Measurements from ENCODE around the gene UBAP2L. TPM values are rescaled to one million over a fixed set of nuclear protein-coding genes. Genes with fewer than 3 reads are reported as not detected.

Gene UBAP2L
- polyA plus RNA-seq, 1 donor (not counting 4 experiments of a cell fraction or from before 2014, with no cell fraction given), result 198 TPM

DNA sequence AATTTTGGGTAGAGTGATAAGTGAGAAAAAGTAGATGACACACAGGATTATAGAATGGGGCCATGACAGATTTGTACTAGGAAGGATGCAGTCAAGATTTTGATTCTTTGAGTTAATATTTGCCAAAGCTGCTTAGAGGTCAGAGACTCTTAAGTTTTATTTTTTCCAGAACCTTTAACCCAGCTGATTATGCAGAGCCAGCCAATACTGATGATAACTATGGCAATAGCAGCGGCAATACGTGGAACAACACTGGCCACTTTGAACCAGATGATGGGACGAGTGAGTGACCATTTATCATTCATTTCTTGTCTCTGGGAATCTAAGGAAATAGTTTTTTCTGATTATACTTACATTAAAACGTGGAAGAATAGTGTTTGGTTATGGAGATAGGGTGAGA is 16.1 kb downstream of the UBAP2L start:
- H3K36me3 ChIP-seq (ENCODE audit: control insufficient read depth in 2 of 2, extremely low read depth in 1 of 2, insufficient read depth in 2 of 2, low read length in 2 of 2), result peaks cover 17 to 30% of the 10 kb centered on the region in 2 experiments
- H2AFZ ChIP-seq (ENCODE audit: control insufficient read depth, low read length), result no peak overlapping the region
- H3K9me1 ChIP-seq (ENCODE audit: control insufficient read depth, extremely low read depth, insufficient read depth, low read length), result no peaks in the 10 kb centered on the region
- dilution Hi-C loops (cut with MboI; ENCODE audit: extremely low pct_ligation_motif_present, low sequenced_read_pairs), result no loop called here
- no peak overlapping the region for H3K27ac ChIP-seq (ENCODE audit: control insufficient read depth, insufficient read depth, low read length)
- H3K4me1 ChIP-seq (ENCODE audit: control insufficient read depth, extremely low read depth, insufficient read depth, low read length), result no peaks in the 10 kb centered on the region
- no peak overlapping the region for H3K4me2 ChIP-seq (ENCODE audit: control insufficient read depth, extremely low read depth, insufficient read depth, low read depth, low read length)
- no peak overlapping the region for H3K9ac ChIP-seq (ENCODE audit: control insufficient read depth, extremely low read depth, insufficient read depth, low read length)
- peaks cover 53% of the 10 kb centered on the region for H3K79me2 ChIP-seq (ENCODE audit: control insufficient read depth, insufficient read depth, low read length)
- no peaks in the 10 kb centered on the region for H3K27me3 ChIP-seq (ENCODE audit: control insufficient read depth, extremely low read depth, insufficient read depth, low read length)
- TF ChIP-seq, protein P1, sequence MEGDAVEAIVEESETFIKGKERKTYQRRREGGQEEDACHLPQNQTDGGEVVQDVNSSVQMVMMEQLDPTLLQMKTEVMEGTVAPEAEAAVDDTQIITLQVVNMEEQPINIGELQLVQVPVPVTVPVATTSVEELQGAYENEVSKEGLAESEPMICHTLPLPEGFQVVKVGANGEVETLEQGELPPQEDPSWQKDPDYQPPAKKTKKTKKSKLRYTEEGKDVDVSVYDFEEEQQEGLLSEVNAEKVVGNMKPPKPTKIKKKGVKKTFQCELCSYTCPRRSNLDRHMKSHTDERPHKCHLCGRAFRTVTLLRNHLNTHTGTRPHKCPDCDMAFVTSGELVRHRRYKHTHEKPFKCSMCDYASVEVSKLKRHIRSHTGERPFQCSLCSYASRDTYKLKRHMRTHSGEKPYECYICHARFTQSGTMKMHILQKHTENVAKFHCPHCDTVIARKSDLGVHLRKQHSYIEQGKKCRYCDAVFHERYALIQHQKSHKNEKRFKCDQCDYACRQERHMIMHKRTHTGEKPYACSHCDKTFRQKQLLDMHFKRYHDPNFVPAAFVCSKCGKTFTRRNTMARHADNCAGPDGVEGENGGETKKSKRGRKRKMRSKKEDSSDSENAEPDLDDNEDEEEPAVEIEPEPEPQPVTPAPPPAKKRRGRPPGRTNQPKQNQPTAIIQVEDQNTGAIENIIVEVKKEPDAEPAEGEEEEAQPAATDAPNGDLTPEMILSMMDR (optimal IDR thresholded peaks at IDR 0.05 in 1 of 3, IDR thresholded peaks at IDR 0.05 in 1 of 3, conservative IDR thresholded peaks at IDR 0.05 in 1 of 3; ENCODE audit: extremely low read depth in 1 of 3, insufficient read depth in 2 of 3, low read length in 3 of 3), result no peak
- TF ChIP-seq EZH2 (IDR thresholded peaks at IDR 0.05; ENCODE audit: low read length), result no peak
- no peaks in the 10 kb centered on the region for H4K20me1 ChIP-seq (ENCODE audit: control insufficient read depth, extremely low read depth, insufficient read depth, low read length)
- no peak overlapping the region for H3K4me3 ChIP-seq (ENCODE audit: control insufficient read depth in 2 of 3, extremely low read depth in 1 of 3, insufficient read depth in 2 of 3, low read depth in 1 of 3, low read length in 3 of 3)
- DNase-seq (ENCODE audit: low read depth, low spot score) (no peak), FAIRE-seq (no peak)
- H3K9me3 ChIP-seq (ENCODE audit: control insufficient read depth, low read depth, low read length), result no peaks in the 10 kb centered on the region

DNA sequence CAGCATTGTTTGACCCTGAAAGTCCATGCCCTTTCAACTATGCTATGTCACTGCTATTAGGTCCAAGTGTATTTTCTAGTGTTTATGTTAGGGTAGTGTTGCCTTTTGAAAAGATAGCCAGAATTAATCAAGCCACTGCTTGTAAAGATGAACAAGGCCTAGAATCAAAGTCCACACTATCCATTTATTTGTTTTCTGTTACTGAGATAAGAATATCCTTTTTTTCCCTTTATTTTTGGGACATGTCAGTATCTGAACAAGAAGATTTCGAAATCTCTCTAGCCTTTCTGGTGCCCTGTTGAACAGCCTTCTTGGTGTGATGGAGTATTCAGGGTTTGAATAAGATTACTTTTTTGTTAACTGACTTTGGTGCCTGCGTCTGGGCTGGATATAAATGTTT is 16.7 kb downstream of the UBAP2L start:
- DNase-seq (ENCODE audit: low read depth, low spot score) (no peak), FAIRE-seq (no peak)
- Histone ChIP-seq H3K4me3 (ENCODE audit: control insufficient read depth in 2 of 3, extremely low read depth in 1 of 3, insufficient read depth in 2 of 3, low read depth in 1 of 3, low read length in 3 of 3) (no peak overlapping the region), H3K4me2 (ENCODE audit: control insufficient read depth, extremely low read depth, insufficient read depth, low read depth, low read length) (no peak overlapping the region), H3K9ac (ENCODE audit: control insufficient read depth, extremely low read depth, insufficient read depth, low read length) (no peak overlapping the region), H3K9me3 (ENCODE audit: control insufficient read depth, low read depth, low read length) (no peaks in the 10 kb centered on the region), H2AFZ (ENCODE audit: control insufficient read depth, low read length) (no peak overlapping the region), H3K36me3 (ENCODE audit: control insufficient read depth in 2 of 2, extremely low read depth in 1 of 2, insufficient read depth in 2 of 2, low read length in 2 of 2) (peaks cover 19 to 33% of the 10 kb centered on the region in 2 experiments), H4K20me1 (ENCODE audit: control insufficient read depth, extremely low read depth, insufficient read depth, low read length) (no peaks in the 10 kb centered on the region), H3K27ac (ENCODE audit: control insufficient read depth, insufficient read depth, low read length) (no peak overlapping the region), H3K9me1 (ENCODE audit: control insufficient read depth, extremely low read depth, insufficient read depth, low read length) (no peaks in the 10 kb centered on the region), H3K4me1 (ENCODE audit: control insufficient read depth, extremely low read depth, insufficient read depth, low read length) (no peaks in the 10 kb centered on the region), H3K27me3 (ENCODE audit: control insufficient read depth, extremely low read depth, insufficient read depth, low read length) (no peaks in the 10 kb centered on the region), H3K79me2 (ENCODE audit: control insufficient read depth, insufficient read depth, low read length) (peaks cover 51% of the 10 kb centered on the region)
- dilution Hi-C loops (cut with MboI; ENCODE audit: extremely low pct_ligation_motif_present, low sequenced_read_pairs), result no loop called here
- TF ChIP-seq EZH2 (IDR thresholded peaks at IDR 0.05; ENCODE audit: low read length), result no peak
- TF ChIP-seq, protein P1 (optimal IDR thresholded peaks at IDR 0.05 in 1 of 3, IDR thresholded peaks at IDR 0.05 in 1 of 3, conservative IDR thresholded peaks at IDR 0.05 in 1 of 3; ENCODE audit: extremely low read depth in 1 of 3, insufficient read depth in 2 of 3, low read length in 3 of 3), result no peak

Data from keratinocyte (primary cell).